Liver (tissue), 9 donors: ENCODE data around the gene HS3ST3B1. TPM values are rescaled to one million over a fixed set of nuclear protein-coding genes. Genes with fewer than 3 reads are reported as not detected.

Source experiments
- DNase-seq: peaks from one replicate; pipeline ENCODE4 v3.0.0-alpha.2; 2017; ENCODE audit warnings: low spot score
- H3K27ac ChIP-seq, 2 donors: one replicate each; pipeline ENCODE4 v1.7.0; 2013; ENCODE audit warnings: inconsistent platforms in 2 of 2, low read length in 2 of 2, control low read depth in 1 of 2, low read depth in 1 of 2, mild to moderate bottlenecking in 1 of 2
- H3K27me3 ChIP-seq, 4 donors: one replicate each; pipeline versions ENCODE4 v1.6.1 to v1.7.0; 2013; ENCODE audit warnings: low read length in 3 of 4, inconsistent platforms in 1 of 4, mild to moderate bottlenecking in 1 of 4, moderate library complexity in 1 of 4; ENCODE audit not compliant: control insufficient read depth in 4 of 4, insufficient read depth in 4 of 4
- H3K36me3 ChIP-seq, 4 donors: one replicate each; pipeline versions ENCODE4 v1.6.1 to v1.7.0; 2013; ENCODE audit warnings: low read length in 3 of 4, mild to moderate bottlenecking in 3 of 4, low read depth in 1 of 4, moderate library complexity in 1 of 4; ENCODE audit not compliant: control insufficient read depth in 4 of 4, insufficient read depth in 3 of 4
- H3K4me1 ChIP-seq, 4 donors: one replicate each; pipeline versions ENCODE4 v1.6.1 to v1.7.0; 2013; ENCODE audit warnings: low read length in 3 of 4, mild to moderate bottlenecking in 3 of 4, moderate library complexity in 1 of 4; ENCODE audit not compliant: control insufficient read depth in 4 of 4, insufficient read depth in 4 of 4
- H3K4me3 ChIP-seq, 3 donors: one replicate each; pipeline versions ENCODE4 v1.6.1 to v1.7.0; 2013; ENCODE audit warnings: low read length in 3 of 3, control low read depth in 1 of 3, low read depth in 1 of 3, mild to moderate bottlenecking in 1 of 3
- H3K9ac ChIP-seq, 2 donors: one replicate each; pipeline ENCODE4 v1.7.0; 2013; ENCODE audit warnings: low read length in 2 of 2, mild to moderate bottlenecking in 2 of 2, moderate library complexity in 2 of 2, control low read depth in 1 of 2, low read depth in 1 of 2
- H3K9me3 ChIP-seq, 4 donors: one replicate each; pipeline versions ENCODE4 v1.6.1 to v1.7.0; 2013; ENCODE audit warnings: low read length in 3 of 4; ENCODE audit not compliant: control insufficient read depth in 4 of 4
- EGR1 ChIP-seq, 2 donors: IDR thresholded peaks; 2 replicates each; pipeline ENCODE4 v1.6.1; 2016 to 2018; ENCODE audit warnings: antibody characterized with exemption in 2 of 2, low read depth in 2 of 2
- FOXA1 ChIP-seq: IDR thresholded peaks from 2 replicates; pipeline ENCODE4 v1.6.1; 2016; ENCODE audit warnings: antibody characterized with exemption
- FOXA2 ChIP-seq: IDR thresholded peaks from 2 replicates; pipeline ENCODE4 v1.6.1; 2016; ENCODE audit warnings: antibody characterized with exemption
- GABPA ChIP-seq, 2 donors: IDR thresholded peaks in 1 of 2; conservative IDR thresholded peaks in 1 of 2; 2 replicates each; pipeline ENCODE4 v1.6.1; 2016; ENCODE audit warnings: antibody characterized with exemption in 2 of 2, mild to moderate bottlenecking in 1 of 2, moderate library complexity in 1 of 2
- HNF4A ChIP-seq, 2 donors: conservative IDR thresholded peaks; 2 replicates each; pipeline ENCODE4 v1.6.1; 2016; ENCODE audit warnings: antibody characterized with exemption in 2 of 2, mild to moderate bottlenecking in 2 of 2
- HNF4G ChIP-seq: IDR thresholded peaks from 2 replicates; pipeline ENCODE4 v1.6.1; 2016; ENCODE audit warnings: antibody characterized with exemption
- NR2F2 ChIP-seq: IDR thresholded peaks from 2 replicates; pipeline ENCODE4 v1.6.1; 2016; ENCODE audit warnings: antibody characterized with exemption
- RXRA ChIP-seq, 2 donors: IDR thresholded peaks; 2 replicates each; pipeline ENCODE4 v1.6.1; 2017 to 2018; ENCODE audit warnings: antibody characterized with exemption in 2 of 2, mild to moderate bottlenecking in 1 of 2
- SP1 ChIP-seq: IDR thresholded peaks from 2 replicates; pipeline ENCODE4 v1.6.1; 2018; ENCODE audit warnings: antibody characterized with exemption, mild to moderate bottlenecking
- TAF1 ChIP-seq: conservative IDR thresholded peaks from 2 replicates; pipeline ENCODE4 v1.6.1; 2016; ENCODE audit warnings: antibody characterized with exemption, mild to moderate bottlenecking
- YY1 ChIP-seq: IDR thresholded peaks from 2 replicates; pipeline ENCODE4 v1.6.1; 2016; ENCODE audit warnings: antibody characterized with exemption, mild to moderate bottlenecking
- WGBS: extraction: QIAGEN DNeasy Blood & Tissue Kit; methylation state at CpG from one replicate; pipeline ENCODE4 v1.1.7; 2013; 5-methylcytosine and 5-hydroxymethylcytosine counted together
- polyA plus RNA-seq, 2 donors: library from polyadenylated mRNA; stranded (reverse) in 1 of 2; unstranded in 1 of 2; fragments of 200-250 nt in 1 of 2; fragments of >200 nt in 1 of 2; fragmentation: Nextera tagmentation in 1 of 2; extraction: Ambion mirVana in 1 of 2; gene quantifications; one replicate each; pipeline versions ENCODE4 v1.2.1 to v1.2.3, GENCODE V29; 2013 to 2015
- total RNA-seq, 2 donors: library from RNA; depleted of rRNA; stranded (reverse); fragments of >200 nt; gene quantifications; one replicate each; pipeline ENCODE4 v1.2.3, GENCODE V29; 2014
- TF ChIP-seq, protein P1 (sequence below): IDR thresholded peaks from 2 replicates; pipeline ENCODE4 v1.6.1; 2016; ENCODE audit warnings: antibody characterized with exemption, mild to moderate bottlenecking
- TF ChIP-seq, protein P2 (sequence below): IDR thresholded peaks from 2 replicates; pipeline ENCODE4 v1.6.1; 2016; ENCODE audit warnings: antibody characterized with exemption
- TF ChIP-seq, protein P3 (sequence below): IDR thresholded peaks from 2 replicates; pipeline ENCODE4 v1.6.1; 2016; ENCODE audit warnings: antibody characterized with exemption
- TF ChIP-seq, protein P4 (sequence below): IDR thresholded peaks from 2 replicates; pipeline ENCODE4 v1.6.1; 2016; ENCODE audit warnings: antibody characterized with exemption
- TF ChIP-seq, protein P5 (sequence below): fragments of 150-350 bp; IDR thresholded peaks from 2 replicates; pipeline ENCODE4 v1.5.1; 2017; ENCODE audit warnings: improper control_type of control experiment, low read depth, low read length; ENCODE audit not compliant: missing input control
- donor health status: healthy.
- donor health status: healthy.
- donor health status: healthy.
- donor health status: healthy.
- donor health status: healthy.

The HS3ST3B1 gene
- total and polyA plus RNA-seq, 4 donors: 11.9 to 33.5 (median 22.4) TPM

DNA sequence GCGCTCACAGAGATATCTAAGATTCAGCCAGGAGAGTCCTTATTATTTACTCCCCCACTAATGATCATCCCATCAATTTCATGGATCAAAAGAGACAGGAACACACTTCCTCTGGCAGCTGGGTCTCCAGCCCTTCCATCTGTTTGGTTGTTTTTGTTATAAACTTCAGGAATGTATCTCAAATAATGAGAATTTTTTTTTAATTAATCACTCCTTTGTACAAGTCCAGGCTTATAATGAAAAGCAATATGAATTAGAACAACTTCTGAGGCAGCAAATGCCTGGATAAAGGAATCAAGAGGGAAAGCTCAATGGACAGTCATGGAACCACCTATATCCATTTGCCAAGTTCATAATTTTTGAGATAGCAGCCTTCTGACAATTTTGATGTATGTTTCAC is 73.4 kb downstream of the HS3ST3B1 start:
- H3K27me3 ChIP-seq: no peaks in the 10 kb centered on the region
- no peaks in the 10 kb centered on the region for H3K36me3 ChIP-seq
- WGBS: 36% methylated on average over 1 of the region's 1 CpG
- no peaks in the 10 kb centered on the region for H3K9me3 ChIP-seq
- H3K4me1 ChIP-seq: peaks cover 4 to 46% (median 17%) of the 10 kb centered on the region in 4 donors
- H3K27ac ChIP-seq: peak overlapping the region; percentile 90 to 91
- peak overlapping the region in 1 of 2 donors; percentile 91 for H3K9ac ChIP-seq
- peak overlapping the region in 2 of 3 donors; percentile 35 to 54 for H3K4me3 ChIP-seq
- TF ChIP-seq, protein P1, sequence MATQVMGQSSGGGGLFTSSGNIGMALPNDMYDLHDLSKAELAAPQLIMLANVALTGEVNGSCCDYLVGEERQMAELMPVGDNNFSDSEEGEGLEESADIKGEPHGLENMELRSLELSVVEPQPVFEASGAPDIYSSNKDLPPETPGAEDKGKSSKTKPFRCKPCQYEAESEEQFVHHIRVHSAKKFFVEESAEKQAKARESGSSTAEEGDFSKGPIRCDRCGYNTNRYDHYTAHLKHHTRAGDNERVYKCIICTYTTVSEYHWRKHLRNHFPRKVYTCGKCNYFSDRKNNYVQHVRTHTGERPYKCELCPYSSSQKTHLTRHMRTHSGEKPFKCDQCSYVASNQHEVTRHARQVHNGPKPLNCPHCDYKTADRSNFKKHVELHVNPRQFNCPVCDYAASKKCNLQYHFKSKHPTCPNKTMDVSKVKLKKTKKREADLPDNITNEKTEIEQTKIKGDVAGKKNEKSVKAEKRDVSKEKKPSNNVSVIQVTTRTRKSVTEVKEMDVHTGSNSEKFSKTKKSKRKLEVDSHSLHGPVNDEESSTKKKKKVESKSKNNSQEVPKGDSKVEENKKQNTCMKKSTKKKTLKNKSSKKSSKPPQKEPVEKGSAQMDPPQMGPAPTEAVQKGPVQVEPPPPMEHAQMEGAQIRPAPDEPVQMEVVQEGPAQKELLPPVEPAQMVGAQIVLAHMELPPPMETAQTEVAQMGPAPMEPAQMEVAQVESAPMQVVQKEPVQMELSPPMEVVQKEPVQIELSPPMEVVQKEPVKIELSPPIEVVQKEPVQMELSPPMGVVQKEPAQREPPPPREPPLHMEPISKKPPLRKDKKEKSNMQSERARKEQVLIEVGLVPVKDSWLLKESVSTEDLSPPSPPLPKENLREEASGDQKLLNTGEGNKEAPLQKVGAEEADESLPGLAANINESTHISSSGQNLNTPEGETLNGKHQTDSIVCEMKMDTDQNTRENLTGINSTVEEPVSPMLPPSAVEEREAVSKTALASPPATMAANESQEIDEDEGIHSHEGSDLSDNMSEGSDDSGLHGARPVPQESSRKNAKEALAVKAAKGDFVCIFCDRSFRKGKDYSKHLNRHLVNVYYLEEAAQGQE: no peak
- TF ChIP-seq YY1 (no peak), EGR1 (IDR thresholded peaks at IDR 0.05; ENCODE audit: low read depth in 2 of 2) (no peak), NR2F2 (no peak), FOXA2 (no peak), HNF4A (conservative IDR thresholded peaks at IDR 0.05) (no peak), SP1 (no peak), TAF1 (no peak), FOXA1 (no peak), RXRA (IDR thresholded peaks at IDR 0.05) (no peak), HNF4G (no peak), GABPA (IDR thresholded peaks at IDR 0.05 in 1 of 2, conservative IDR thresholded peaks at IDR 0.05 in 1 of 2) (no peak)
- TF ChIP-seq, protein P2, sequence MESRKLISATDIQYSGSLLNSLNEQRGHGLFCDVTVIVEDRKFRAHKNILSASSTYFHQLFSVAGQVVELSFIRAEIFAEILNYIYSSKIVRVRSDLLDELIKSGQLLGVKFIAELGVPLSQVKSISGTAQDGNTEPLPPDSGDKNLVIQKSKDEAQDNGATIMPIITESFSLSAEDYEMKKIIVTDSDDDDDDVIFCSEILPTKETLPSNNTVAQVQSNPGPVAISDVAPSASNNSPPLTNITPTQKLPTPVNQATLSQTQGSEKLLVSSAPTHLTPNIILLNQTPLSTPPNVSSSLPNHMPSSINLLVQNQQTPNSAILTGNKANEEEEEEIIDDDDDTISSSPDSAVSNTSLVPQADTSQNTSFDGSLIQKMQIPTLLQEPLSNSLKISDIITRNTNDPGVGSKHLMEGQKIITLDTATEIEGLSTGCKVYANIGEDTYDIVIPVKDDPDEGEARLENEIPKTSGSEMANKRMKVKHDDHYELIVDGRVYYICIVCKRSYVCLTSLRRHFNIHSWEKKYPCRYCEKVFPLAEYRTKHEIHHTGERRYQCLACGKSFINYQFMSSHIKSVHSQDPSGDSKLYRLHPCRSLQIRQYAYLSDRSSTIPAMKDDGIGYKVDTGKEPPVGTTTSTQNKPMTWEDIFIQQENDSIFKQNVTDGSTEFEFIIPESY: no peak
- TF ChIP-seq, protein P3, sequence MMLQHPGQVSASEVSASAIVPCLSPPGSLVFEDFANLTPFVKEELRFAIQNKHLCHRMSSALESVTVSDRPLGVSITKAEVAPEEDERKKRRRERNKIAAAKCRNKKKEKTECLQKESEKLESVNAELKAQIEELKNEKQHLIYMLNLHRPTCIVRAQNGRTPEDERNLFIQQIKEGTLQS: no peak
- TF ChIP-seq, protein P4, sequence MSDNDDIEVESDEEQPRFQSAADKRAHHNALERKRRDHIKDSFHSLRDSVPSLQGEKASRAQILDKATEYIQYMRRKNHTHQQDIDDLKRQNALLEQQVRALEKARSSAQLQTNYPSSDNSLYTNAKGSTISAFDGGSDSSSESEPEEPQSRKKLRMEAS: no peak
- TF ChIP-seq, protein P5, sequence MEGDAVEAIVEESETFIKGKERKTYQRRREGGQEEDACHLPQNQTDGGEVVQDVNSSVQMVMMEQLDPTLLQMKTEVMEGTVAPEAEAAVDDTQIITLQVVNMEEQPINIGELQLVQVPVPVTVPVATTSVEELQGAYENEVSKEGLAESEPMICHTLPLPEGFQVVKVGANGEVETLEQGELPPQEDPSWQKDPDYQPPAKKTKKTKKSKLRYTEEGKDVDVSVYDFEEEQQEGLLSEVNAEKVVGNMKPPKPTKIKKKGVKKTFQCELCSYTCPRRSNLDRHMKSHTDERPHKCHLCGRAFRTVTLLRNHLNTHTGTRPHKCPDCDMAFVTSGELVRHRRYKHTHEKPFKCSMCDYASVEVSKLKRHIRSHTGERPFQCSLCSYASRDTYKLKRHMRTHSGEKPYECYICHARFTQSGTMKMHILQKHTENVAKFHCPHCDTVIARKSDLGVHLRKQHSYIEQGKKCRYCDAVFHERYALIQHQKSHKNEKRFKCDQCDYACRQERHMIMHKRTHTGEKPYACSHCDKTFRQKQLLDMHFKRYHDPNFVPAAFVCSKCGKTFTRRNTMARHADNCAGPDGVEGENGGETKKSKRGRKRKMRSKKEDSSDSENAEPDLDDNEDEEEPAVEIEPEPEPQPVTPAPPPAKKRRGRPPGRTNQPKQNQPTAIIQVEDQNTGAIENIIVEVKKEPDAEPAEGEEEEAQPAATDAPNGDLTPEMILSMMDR: no peak
- DNase-seq: no peak

DNA sequence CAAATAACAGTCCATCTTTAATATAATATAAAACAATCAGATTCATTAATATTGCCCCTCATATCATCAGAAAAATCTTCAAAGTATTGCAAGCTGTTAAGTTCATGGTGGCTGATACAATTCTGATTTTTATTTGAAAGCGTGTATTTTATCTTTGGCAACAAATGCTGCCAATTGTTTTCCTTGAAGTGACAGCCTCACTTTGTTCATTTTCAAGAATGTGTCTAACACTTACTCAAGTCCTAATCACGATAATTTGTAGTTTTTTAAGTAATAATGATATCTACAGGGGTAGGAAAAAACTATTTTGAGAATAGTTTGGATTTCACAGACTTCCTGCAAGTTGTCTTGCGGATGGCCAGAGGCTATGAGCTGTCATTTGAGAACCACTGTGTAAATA is 75.8 kb downstream of the HS3ST3B1 start:
- no peak overlapping the region for H3K9ac ChIP-seq
- peaks cover 0 to 3% (median 0%) of the 10 kb centered on the region in 4 donors for H3K36me3 ChIP-seq
- H3K4me3 ChIP-seq: no peak overlapping the region
- DNase-seq: no peak
- H3K27ac ChIP-seq: peak overlapping the region in 1 of 2 donors; percentile 61
- H3K4me1 ChIP-seq: peaks cover 2 to 41% (median 17%) of the 10 kb centered on the region in 4 donors
- no peaks in the 10 kb centered on the region for H3K9me3 ChIP-seq
- H3K27me3 ChIP-seq: no peaks in the 10 kb centered on the region
- TF ChIP-seq, protein P1: no peak
- no peak for TF ChIP-seq FOXA2
- TF ChIP-seq SP1: no peak
- TF ChIP-seq, protein P4: no peak
- TF ChIP-seq YY1: no peak
- TF ChIP-seq, protein P5: no peak
- TF ChIP-seq, protein P3: no peak
- no peak for TF ChIP-seq RXRA (IDR thresholded peaks at IDR 0.05)
- 63% methylated on average over 3 of the region's 3 CpGs for WGBS
